C4-2B (cell line): ENCODE results near the gene LPP.

Experiments used
- H3K27ac ChIP-seq: fragments of 450-650 bp; 2 replicates; pipeline ENCODE4 v1.5.1; 2017
- ZFX ChIP-seq: fragments of 450-650 bp; IDR thresholded peaks from 2 replicates; pipeline ENCODE4 v1.6.1; 2017
- TF ChIP-seq, protein P1 (sequence below): fragments of 450-650 bp; conservative IDR thresholded peaks from 2 replicates; pipeline ENCODE4 v1.5.1; 2017; ENCODE audit warnings: mild to moderate bottlenecking

The LPP gene

GRCh38 chr3:188673646-188674186 lies 519.8 kb downstream of the LPP start:
- H3K27ac ChIP-seq = no peak overlapping the region
- TF ChIP-seq ZFX = no peak
- TF ChIP-seq, protein P1, sequence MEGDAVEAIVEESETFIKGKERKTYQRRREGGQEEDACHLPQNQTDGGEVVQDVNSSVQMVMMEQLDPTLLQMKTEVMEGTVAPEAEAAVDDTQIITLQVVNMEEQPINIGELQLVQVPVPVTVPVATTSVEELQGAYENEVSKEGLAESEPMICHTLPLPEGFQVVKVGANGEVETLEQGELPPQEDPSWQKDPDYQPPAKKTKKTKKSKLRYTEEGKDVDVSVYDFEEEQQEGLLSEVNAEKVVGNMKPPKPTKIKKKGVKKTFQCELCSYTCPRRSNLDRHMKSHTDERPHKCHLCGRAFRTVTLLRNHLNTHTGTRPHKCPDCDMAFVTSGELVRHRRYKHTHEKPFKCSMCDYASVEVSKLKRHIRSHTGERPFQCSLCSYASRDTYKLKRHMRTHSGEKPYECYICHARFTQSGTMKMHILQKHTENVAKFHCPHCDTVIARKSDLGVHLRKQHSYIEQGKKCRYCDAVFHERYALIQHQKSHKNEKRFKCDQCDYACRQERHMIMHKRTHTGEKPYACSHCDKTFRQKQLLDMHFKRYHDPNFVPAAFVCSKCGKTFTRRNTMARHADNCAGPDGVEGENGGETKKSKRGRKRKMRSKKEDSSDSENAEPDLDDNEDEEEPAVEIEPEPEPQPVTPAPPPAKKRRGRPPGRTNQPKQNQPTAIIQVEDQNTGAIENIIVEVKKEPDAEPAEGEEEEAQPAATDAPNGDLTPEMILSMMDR = no peak

DNA sequence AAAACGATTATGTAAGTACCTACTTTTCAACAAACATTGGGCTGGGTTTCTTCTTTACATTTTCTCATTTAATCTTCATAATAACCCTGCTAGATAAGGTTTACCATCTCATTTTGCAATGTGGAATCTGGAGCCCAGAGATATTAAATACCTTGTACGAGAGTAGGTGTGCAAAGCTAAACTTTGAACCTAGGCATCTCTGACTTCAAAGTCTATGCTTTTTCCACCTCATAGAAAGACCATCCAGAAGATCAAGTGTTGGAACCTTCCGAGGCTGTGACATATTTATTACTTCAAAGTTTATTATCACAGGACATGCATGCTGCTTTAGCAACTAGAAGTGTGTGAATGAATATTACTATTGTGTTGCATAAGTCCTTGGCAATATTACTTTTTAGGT lies 520.6 kb downstream of the LPP start:
- no peak for TF ChIP-seq ZFX
- TF ChIP-seq, protein P1 = no peak

DNA sequence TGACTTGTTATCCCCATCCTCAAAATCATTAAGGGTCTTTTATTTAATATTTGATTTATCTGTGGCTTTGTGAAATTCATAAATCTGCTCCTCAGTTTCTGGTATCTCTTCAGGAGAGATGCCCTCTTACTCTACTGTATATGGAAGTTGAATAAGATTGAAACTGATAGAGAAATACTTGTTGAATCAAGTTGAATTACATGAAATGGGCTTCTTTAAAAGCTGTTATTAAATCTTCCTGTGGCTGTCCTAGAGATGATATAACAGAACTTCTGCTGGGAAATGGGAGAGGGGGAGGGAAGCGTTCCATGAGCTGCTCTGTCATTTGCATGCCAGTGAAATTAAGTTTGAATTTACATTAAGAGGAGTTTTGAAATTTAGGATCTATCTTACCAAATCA lies 523.4 kb downstream of the LPP start:
- TF ChIP-seq ZFX = no peak
- TF ChIP-seq, protein P1 = no peak
- no peak overlapping the region for H3K27ac ChIP-seq

More for the DNA sequence above, 520.6 kb downstream of the LPP start:
- no peak overlapping the region for H3K27ac ChIP-seq

- H3K27ac ChIP-seq = no peak overlapping the region
- TF ChIP-seq, protein P1 = no peak
- TF ChIP-seq ZFX = no peak
These were observed 526.2 kb downstream of the LPP start for GRCh38 chr3:188680189-188680588.

GRCh38 chr3:188680605-188681004 lies 526.6 kb downstream of the LPP start:
- TF ChIP-seq, protein P1 = no peak
- no peak for TF ChIP-seq ZFX
- H3K27ac ChIP-seq = no peak overlapping the region

DNA sequence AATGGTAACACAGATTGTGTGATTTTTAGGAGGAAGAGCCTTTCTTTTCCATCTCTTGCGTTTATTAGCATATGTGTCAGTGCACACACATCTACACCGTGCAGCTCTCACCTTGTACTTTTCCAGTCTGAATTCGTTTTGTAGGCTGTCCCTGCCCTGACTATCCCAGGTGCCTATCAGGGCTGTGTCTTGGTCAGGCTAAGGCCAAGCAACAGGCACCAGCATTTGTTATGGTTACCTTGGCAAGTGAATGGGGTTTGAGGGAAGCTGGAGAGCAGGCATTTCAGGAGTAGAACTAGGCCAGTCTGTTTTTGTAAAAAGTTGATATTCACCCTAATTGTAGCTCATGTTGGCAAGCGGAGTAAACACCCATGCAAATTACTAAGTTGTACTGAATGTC lies 528.4 kb downstream of the LPP start:
- no peak overlapping the region for H3K27ac ChIP-seq

GRCh38 chr3:188683032-188683521 lies 529.1 kb downstream of the LPP start:
- no peak overlapping the region for H3K27ac ChIP-seq
- TF ChIP-seq, protein P1 = no peak
- no peak for TF ChIP-seq ZFX

More for the DNA sequence above, 528.4 kb downstream of the LPP start:
- no peak for TF ChIP-seq ZFX
- TF ChIP-seq, protein P1 = no peak
